ENCODE measurements around the gene PROK1. TPM values are rescaled to one million over a fixed set of nuclear protein-coding genes. Genes with fewer than 3 reads are reported as not detected.

Gene PROK1
- total RNA-seq, 2 experiments from 2014 or later = not detected

DNA sequence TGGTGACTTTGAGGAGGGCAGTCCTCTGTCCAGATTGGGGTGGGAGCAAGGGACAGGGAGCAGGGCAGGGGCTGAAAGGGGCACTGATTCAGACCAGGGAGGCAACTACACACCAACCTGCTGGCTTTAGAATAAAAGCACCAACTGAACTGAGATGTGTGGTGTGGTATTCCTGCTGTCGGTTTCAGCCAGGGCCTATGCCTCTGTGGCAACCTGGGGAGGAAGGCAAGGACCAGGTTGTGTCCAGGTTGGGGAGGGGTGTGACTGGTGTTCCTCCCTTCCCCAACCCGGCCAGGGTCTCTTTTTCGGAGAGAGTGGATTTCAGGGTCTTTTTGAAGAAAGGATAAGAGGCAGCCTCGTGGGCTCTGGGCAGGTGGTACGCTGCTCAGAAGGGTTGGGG, 6.3 kb downstream of the PROK1 start:
- H3K4me1 ChIP-seq (ENCODE audit: insufficient read depth, low read length) = no peaks in the 10 kb centered on the region
- H3K9me3 Mint-ChIP-seq = no peaks in the 10 kb centered on the region
- H3K4me3 Mint-ChIP-seq = no peak overlapping the region
- H3K27ac ChIP-seq (ENCODE audit: low read depth in 1 of 2, low read length in 2 of 2) = no peak overlapping the region
- no peak overlapping the region for H3K27ac Mint-ChIP-seq
- H3K27me3 Mint-ChIP-seq = no peaks in the 10 kb centered on the region
- no peak overlapping the region for H3K4me3 ChIP-seq (ENCODE audit: low read length)
- intact Hi-C loops (cut with DNase I, micrococcal nuclease) = no loop called here
- H3K9me3 ChIP-seq (ENCODE audit: control insufficient read depth in 1 of 2, insufficient read depth in 1 of 2, low read length in 2 of 2) = no peaks in the 10 kb centered on the region
- TF ChIP-seq, protein P1, sequence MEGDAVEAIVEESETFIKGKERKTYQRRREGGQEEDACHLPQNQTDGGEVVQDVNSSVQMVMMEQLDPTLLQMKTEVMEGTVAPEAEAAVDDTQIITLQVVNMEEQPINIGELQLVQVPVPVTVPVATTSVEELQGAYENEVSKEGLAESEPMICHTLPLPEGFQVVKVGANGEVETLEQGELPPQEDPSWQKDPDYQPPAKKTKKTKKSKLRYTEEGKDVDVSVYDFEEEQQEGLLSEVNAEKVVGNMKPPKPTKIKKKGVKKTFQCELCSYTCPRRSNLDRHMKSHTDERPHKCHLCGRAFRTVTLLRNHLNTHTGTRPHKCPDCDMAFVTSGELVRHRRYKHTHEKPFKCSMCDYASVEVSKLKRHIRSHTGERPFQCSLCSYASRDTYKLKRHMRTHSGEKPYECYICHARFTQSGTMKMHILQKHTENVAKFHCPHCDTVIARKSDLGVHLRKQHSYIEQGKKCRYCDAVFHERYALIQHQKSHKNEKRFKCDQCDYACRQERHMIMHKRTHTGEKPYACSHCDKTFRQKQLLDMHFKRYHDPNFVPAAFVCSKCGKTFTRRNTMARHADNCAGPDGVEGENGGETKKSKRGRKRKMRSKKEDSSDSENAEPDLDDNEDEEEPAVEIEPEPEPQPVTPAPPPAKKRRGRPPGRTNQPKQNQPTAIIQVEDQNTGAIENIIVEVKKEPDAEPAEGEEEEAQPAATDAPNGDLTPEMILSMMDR (IDR thresholded peaks at IDR 0.05) = no peak
- ATAC-seq (ENCODE audit: poor library complexity) (no peak), DNase-seq (no peak)
- no peaks in the 10 kb centered on the region for H3K27me3 ChIP-seq (ENCODE audit: control insufficient read depth in 1 of 2, insufficient read depth in 2 of 2, low read length in 2 of 2)
- H3K4me1 Mint-ChIP-seq (ENCODE audit: low read depth) = no peaks in the 10 kb centered on the region
- H3K36me3 Mint-ChIP-seq (ENCODE audit: low read depth) = no peaks in the 10 kb centered on the region
- POLR2A ChIA-PET = no interaction called here
- H3K36me3 ChIP-seq (ENCODE audit: insufficient read depth, low read length) = no peaks in the 10 kb centered on the region
- CTCF ChIA-PET = interaction anchor here (1.9 kb wide), 1 partner anchor 260 kb away, joined by 4 read pairs; no protein-coding TSS in a partner anchor

DNA sequence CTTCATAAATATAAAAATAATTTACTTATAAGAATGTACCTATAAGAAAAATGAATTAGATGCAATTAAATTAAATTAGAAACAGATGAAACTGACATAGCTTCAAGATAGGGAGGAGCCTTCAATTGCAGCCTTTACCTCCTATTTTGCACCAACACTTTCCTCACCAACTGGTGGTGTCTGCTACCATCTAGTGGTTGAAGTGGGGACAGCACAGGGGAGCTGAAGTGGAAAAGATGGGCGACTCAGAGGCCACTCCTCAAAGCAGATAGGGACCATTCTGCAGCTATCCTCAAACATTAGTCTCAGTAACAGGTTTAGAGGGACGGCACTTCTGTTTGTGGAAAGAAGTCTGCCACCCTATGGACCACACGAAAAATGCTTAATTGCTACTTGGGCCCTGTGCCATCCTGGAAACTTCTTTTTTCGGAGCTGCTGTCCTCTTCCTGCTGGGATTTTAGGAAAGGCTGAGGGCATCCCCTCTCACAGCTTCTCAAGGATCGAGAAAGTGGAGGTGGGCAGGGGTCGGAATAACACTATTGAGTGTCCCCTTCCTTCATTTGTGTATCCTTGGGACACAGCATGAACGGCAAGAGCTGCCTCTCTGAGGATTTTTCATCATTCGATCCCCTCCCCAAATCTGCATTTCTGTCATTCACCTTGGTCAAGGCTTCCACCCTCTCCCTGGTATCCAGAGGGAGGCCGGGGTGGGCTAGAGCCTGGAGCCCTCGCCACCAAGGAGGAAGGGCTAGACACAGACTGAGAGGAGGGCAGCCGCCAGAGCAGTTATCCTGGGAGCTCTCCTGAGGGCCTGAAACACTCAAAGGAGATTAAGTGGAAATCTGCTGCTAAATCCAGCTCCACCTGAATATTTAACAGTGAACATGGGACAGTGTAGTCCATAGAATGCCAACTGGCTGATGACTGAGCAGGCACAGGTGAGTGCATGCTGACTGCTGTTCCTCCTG, 9.6 kb downstream of the PROK1 start:
- Mint-ChIP-seq H3K27me3 (no peaks in the 10 kb centered on the region), H3K4me1 (ENCODE audit: low read depth) (no peaks in the 10 kb centered on the region), H3K9me3 (no peaks in the 10 kb centered on the region), H3K36me3 (ENCODE audit: low read depth) (no peaks in the 10 kb centered on the region), H3K4me3 (no peak overlapping the region), H3K27ac (no peak overlapping the region)
- CTCF ChIA-PET = interaction anchor here (0.6 to 2.9 kb wide), 28 partner anchors 9 to 431 kb away, joined by 3 to 39 read pairs (median 5); partner anchors contain the start of genes KCNC4, RBM15 and STRIP1
- POLR2A ChIA-PET = interaction anchor here (1.1 to 1.7 kb wide), 5 partner anchors 52 to 431 kb away, joined by 3 to 18 read pairs (median 7); partner anchors contain the start of genes LAMTOR5 and RBM15
- intact Hi-C loops (cut with DNase I, micrococcal nuclease) = loop anchor here (1.0 to 10.0 kb wide), 9 partner anchors 48 to 433 kb away; no protein-coding TSS in a partner anchor
- Histone ChIP-seq H3K4me1 (ENCODE audit: insufficient read depth, low read length) (no peaks in the 10 kb centered on the region), H3K36me3 (ENCODE audit: insufficient read depth, low read length) (no peaks in the 10 kb centered on the region), H3K4me3 (ENCODE audit: low read length) (no peak overlapping the region), H3K27me3 (ENCODE audit: control insufficient read depth in 1 of 2, insufficient read depth in 2 of 2, low read length in 2 of 2) (peaks cover 0 to under 1% of the 10 kb centered on the region in 2 experiments), H3K9me3 (ENCODE audit: control insufficient read depth in 1 of 2, insufficient read depth in 1 of 2, low read length in 2 of 2) (no peaks in the 10 kb centered on the region), H3K27ac (ENCODE audit: low read depth in 1 of 2, low read length in 2 of 2) (no peak overlapping the region)
- TF ChIP-seq, protein P1 (IDR thresholded peaks at IDR 0.05) = peak; percentile 95
- peak; percentile 99 for ATAC-seq (ENCODE audit: poor library complexity)
- peak; percentile 72 to 89 (median 82) for DNase-seq

DNA sequence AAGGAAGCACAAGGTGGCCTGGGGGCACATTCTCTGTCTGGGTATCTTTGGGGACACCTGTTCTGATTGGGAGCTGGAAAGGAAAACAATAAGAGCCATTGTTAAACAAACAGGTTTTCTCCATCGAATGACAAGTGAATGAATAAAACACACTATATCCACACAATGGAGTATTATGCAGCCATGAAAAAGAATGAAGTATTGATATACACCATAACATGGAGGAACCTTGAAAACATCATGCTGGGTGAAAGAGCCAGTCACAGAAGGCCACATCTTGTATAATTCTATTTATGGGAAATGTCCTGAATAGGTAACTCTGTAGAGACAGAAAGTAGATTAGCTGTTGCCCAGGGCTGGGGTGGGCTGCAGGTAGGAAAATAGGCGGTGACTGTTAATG, 11.1 kb downstream of the PROK1 start:
- CTCF ChIA-PET = no interaction called here
- TF ChIP-seq, protein P1 (IDR thresholded peaks at IDR 0.05) = no peak
- Mint-ChIP-seq H3K4me3 (no peak overlapping the region), H3K27ac (no peak overlapping the region), H3K4me1 (ENCODE audit: low read depth) (no peaks in the 10 kb centered on the region), H3K27me3 (no peaks in the 10 kb centered on the region), H3K36me3 (ENCODE audit: low read depth) (no peaks in the 10 kb centered on the region), H3K9me3 (no peaks in the 10 kb centered on the region)
- DNase-seq (no peak), ATAC-seq (ENCODE audit: poor library complexity) (no peak)
- POLR2A ChIA-PET = no interaction called here
- Histone ChIP-seq H3K27me3 (ENCODE audit: control insufficient read depth in 1 of 2, insufficient read depth in 2 of 2, low read length in 2 of 2) (peaks cover 0 to 2% of the 10 kb centered on the region in 2 experiments), H3K9me3 (ENCODE audit: control insufficient read depth in 1 of 2, insufficient read depth in 1 of 2, low read length in 2 of 2) (no peaks in the 10 kb centered on the region), H3K4me3 (ENCODE audit: low read length) (no peak overlapping the region), H3K27ac (ENCODE audit: low read depth in 1 of 2, low read length in 2 of 2) (no peak overlapping the region), H3K4me1 (ENCODE audit: insufficient read depth, low read length) (no peaks in the 10 kb centered on the region), H3K36me3 (ENCODE audit: insufficient read depth, low read length) (no peaks in the 10 kb centered on the region)
- intact Hi-C loops (cut with DNase I, micrococcal nuclease) = loop anchor here (5.0 to 10.0 kb wide), 3 partner anchors 375 to 435 kb away; no protein-coding TSS in a partner anchor

Data from CD4-positive, alpha-beta T cell (primary cell).